Bladder microvascular endothelial cell (primary cell): Measurements from ENCODE around the gene ARSB. TPM values are rescaled to one million over a fixed set of nuclear protein-coding genes. Genes with fewer than 3 reads are reported as not detected.

Experiments used
- total RNA-seq: library from RNA; depleted of rRNA; stranded (reverse); fragments of >200 nt; gene quantifications from 2 replicates; pipeline ENCODE4 v1.2.3, GENCODE V29; 2014

The ARSB gene
- total RNA-seq = 9.1 and 14.7 TPM in 2 replicates

DNA sequence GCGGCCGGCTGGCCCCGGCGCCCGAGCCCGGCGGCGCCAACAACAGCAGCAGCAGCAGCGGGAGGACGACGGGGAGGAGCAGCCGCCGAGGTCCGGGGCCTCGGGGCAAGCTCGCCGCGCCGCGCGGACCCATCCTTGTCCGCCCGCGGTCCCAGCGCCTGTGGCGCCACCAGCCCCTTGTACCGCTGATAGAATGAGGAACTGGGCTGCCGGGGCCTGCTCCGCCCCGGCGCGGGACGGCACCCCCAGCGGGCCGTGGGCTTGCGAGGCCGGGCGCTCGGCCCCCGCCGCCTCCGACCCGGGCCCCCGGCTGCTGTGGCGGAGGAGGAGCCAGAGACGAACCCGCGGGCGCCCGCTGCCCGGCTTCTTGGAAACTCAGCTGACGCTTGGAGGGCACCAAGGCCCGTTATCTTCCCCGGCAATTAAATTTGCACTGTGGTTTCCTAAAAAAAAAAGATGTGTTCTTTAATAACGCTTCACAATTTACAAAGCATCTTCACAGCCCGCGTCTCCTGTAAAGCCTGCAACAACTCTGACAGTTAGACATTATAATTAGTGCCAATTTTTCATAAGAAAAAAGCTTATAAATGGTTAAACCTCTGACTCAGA, at the start of gene ARSB:
ARSB (minus strand) TSS at position 195 of the 609 bp plus-strand sequence; CDS start at position 133, 62 bp downstream.

Other genes with a start within 250 kb of the ARSB start
- 0.50 TPM in 1 of 2 replicates, not detected in the other for gene DMGDH, start 84.4 kb upstream of the ARSB start, total RNA-seq
- gene BHMT2, start 84.5 kb upstream of the ARSB start, total RNA-seq = 0.16 and 1.3 TPM in 2 replicates
- gene BHMT, start 126.5 kb upstream of the ARSB start, total RNA-seq = not detected in 2 replicates